Panc1 (cell line): Measurements from ENCODE around the gene FBXO5.

Experiments
- POLR2AphosphoS5 ChIP-seq: IDR thresholded peaks from 2 replicates; pipeline ENCODE4 v1.6.1; 2012; ENCODE audit warnings: mild to moderate bottlenecking, low read depth, low read length, moderate library complexity
- TF ChIP-seq, protein P1 (sequence below): fragments of 450-650 bp; IDR thresholded peaks from 2 replicates; pipeline ENCODE4 v1.5.1; 2017; ENCODE audit warnings: mild to moderate bottlenecking
- TF ChIP-seq, protein P2 (sequence below), 2 experiments: IDR thresholded peaks; 2 replicates each; pipeline ENCODE4 v1.6.1; 2011 to 2012; ENCODE audit warnings: low read depth in 2 of 2, control low read depth in 1 of 2, low read length in 1 of 2, mild to moderate bottlenecking in 1 of 2, moderate library complexity in 1 of 2; ENCODE audit not compliant: insufficient read depth in 1 of 2

DNA sequence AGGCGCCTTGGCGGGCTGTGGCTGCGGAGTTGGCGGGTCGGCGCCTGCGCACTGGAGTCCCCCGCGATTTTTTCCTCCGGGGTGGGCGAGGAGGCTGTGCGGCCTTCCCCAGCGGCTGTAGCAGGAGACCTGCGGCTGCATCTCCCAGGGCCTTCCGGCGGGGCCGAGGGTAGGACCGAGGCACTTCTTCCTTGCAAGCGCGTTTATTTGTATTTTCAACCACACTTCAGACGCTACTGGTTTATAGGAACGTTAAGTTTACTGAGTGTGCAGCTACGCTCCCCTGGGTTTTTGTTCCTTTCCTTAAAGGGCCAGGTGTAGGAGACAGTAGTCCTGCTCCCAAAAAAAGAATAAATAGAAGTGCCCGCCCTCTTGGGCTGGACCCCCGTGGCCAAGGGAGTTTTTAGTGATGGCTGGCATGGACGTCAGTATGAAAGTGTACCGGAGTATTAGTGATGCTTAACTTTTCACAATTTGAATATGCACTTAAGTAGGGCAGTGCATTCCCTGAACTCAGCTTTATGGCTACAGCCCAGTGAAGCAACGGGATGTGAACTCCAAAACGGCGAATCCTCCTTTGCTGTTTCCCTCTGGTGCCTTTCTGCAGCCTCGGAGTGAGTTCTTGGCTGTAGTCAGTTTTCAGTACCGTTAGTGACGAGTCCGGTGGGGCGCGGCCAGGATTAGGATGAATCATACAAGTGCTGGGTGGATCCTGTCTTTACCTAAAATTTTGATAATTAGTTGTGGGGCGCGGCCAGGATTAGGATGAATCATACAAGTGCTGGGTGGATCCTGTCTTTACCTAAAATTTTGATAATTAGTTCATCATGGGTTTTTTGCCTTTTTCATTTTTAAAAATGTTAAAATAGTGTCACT lies 1.0 kb upstream of the FBXO5 start:
- TF ChIP-seq, protein P1, sequence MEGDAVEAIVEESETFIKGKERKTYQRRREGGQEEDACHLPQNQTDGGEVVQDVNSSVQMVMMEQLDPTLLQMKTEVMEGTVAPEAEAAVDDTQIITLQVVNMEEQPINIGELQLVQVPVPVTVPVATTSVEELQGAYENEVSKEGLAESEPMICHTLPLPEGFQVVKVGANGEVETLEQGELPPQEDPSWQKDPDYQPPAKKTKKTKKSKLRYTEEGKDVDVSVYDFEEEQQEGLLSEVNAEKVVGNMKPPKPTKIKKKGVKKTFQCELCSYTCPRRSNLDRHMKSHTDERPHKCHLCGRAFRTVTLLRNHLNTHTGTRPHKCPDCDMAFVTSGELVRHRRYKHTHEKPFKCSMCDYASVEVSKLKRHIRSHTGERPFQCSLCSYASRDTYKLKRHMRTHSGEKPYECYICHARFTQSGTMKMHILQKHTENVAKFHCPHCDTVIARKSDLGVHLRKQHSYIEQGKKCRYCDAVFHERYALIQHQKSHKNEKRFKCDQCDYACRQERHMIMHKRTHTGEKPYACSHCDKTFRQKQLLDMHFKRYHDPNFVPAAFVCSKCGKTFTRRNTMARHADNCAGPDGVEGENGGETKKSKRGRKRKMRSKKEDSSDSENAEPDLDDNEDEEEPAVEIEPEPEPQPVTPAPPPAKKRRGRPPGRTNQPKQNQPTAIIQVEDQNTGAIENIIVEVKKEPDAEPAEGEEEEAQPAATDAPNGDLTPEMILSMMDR, result no peak
- peak; percentile 69; the same call in 1 of the 2 replicates for TF ChIP-seq POLR2AphosphoS5
- TF ChIP-seq, protein P2, sequence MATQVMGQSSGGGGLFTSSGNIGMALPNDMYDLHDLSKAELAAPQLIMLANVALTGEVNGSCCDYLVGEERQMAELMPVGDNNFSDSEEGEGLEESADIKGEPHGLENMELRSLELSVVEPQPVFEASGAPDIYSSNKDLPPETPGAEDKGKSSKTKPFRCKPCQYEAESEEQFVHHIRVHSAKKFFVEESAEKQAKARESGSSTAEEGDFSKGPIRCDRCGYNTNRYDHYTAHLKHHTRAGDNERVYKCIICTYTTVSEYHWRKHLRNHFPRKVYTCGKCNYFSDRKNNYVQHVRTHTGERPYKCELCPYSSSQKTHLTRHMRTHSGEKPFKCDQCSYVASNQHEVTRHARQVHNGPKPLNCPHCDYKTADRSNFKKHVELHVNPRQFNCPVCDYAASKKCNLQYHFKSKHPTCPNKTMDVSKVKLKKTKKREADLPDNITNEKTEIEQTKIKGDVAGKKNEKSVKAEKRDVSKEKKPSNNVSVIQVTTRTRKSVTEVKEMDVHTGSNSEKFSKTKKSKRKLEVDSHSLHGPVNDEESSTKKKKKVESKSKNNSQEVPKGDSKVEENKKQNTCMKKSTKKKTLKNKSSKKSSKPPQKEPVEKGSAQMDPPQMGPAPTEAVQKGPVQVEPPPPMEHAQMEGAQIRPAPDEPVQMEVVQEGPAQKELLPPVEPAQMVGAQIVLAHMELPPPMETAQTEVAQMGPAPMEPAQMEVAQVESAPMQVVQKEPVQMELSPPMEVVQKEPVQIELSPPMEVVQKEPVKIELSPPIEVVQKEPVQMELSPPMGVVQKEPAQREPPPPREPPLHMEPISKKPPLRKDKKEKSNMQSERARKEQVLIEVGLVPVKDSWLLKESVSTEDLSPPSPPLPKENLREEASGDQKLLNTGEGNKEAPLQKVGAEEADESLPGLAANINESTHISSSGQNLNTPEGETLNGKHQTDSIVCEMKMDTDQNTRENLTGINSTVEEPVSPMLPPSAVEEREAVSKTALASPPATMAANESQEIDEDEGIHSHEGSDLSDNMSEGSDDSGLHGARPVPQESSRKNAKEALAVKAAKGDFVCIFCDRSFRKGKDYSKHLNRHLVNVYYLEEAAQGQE (IDR thresholded peaks at IDR 0.05; ENCODE audit: insufficient read depth in 1 of 2, low read depth in 2 of 2, low read length in 1 of 2), result no peak; a peak in 1 of 4 replicates
